GM19023 (cell line): ENCODE data around the gene ATF7.

ENCODE experiments used
- ATAC-seq: cut with Tn5 transposase; IDR thresholded peaks from one replicate; pipeline ENCODE4 v1.9.1; 2021; ENCODE audit warnings: mild to moderate bottlenecking, moderate library complexity; ENCODE audit not compliant: unreplicated experiment

ATF7 gene

DNA sequence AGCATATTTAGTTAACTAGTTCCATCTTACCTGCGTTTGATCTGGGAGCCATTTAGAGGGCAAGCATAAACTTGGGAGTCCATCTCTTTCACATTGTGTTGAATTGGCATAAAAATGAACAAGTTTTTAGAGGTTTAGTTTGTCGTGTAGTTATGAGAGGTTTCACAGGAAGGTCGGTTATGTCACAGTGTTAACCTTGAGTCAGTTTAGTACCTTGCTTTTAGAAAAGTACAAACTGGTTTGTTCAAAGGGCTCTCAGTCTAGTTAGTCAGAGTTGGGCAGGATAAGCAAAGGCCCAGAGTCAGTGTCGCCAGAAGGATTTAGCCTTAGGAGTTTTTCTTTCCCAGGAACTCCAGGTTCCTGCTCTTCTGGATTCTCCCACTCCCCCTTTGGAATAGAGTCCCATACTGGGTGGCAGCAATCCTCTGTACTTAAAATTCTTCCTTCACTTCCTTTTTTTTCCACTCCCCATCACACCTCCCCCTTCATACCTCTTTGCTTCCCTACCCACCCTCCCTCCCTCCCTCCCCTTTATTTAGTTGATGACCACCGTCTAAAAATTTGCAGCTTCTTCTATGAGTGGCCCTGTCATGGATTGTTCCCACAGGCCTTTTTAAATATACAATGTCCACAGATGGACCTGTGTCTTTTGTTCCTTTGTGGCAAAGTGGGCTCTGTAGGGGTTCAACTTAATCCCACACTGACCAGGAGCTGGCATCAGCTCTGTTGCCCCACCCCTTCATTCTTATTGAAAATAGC is 162.2 kb downstream of the ATF7 start:
- ATAC-seq, result no peak

DNA sequence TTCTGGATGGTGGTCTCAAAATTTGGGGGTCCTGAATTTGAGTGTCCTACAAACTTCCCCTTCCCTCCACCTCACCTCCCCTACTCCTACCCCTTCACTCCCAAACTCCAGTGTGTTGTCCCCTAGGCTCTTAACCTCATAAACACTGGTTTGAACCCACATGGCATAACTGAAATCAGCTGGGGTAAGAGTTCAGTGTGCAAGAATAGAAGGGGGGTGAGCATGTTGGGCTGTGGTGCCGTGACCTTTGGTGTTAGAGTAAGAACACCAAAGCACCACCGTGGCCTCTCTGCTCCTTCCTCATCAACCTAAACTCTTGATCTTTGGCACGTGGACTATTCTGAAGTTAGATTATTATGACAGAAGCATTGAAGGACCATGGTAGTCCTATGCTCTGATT is 163.2 kb downstream of the ATF7 start:
- ATAC-seq, result no peak

DNA sequence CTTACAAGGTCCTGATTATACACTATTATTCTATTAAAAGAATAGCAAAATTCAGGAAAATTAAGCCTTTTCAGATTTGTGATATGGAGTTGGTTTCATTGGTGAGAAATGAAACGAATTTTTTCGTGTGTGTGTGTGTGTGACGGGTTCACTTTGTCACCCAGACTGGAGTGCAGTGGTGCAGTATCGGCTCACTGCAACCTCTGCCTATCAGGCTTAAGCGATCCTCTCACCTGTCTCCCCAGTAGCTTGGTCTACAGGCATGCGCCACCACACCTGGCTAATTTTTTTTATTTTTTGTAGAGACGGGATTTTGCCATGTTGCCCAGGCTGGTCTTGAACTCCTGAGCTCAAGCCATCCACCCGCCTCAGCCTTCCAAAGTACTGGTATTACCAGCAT is 164.6 kb downstream of the ATF7 start:
- ATAC-seq, result no peak

DNA sequence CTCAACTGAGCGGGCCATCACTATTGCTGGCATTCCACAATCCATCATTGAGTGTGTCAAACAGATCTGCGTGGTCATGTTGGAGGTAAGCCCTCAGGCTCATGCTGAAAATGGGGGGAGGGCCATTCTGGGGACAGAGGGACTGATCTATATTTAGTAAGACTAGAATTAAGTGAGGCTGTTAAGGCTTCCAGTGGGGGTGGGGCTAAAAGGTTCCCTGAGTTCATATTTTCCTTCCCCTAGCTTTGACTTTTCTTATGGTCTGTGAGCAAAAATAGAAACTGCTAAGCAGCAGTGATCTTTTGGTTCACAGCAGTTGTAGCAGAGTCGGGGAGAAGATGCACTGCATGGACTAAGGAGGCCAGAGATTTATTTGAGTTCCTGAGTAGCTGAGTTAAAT is 165.1 kb downstream of the ATF7 start:
- ATAC-seq, result no peak

DNA sequence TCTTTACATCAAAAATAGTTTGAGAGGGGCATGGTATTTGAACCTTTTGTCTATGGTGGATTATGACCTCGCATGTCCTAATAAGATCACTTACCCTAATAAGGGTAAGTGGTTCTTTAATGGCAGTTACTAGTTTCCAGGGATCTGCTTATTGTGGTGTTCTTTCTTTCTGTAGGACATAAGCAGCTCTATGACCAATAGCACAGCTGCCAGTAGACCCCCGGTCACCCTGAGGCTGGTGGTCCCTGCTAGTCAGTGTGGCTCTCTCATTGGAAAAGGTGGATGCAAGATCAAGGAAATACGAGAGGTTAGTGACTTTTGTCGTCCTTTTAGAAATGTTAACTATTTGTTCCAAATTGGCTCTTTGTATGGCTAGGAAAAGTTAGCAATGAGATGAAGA is 167.1 kb downstream of the ATF7 start:
- ATAC-seq, result no peak
